Activated CD4-positive, alpha-beta T cell treated with anti-CD3 and anti-CD28 coated beads for 48 hours (primary cell): ENCODE results near the gene NACA.
"Not testable (repeated sequence)": the region's sequence is repeated elsewhere in the genome, so short reads cannot be mapped to it uniquely, and the experiment has no call there.

Experiments
- DNase-seq: peaks from one replicate; pipeline ENCODE4 v3.0.0-alpha.2; 2020

Gene NACA

DNA sequence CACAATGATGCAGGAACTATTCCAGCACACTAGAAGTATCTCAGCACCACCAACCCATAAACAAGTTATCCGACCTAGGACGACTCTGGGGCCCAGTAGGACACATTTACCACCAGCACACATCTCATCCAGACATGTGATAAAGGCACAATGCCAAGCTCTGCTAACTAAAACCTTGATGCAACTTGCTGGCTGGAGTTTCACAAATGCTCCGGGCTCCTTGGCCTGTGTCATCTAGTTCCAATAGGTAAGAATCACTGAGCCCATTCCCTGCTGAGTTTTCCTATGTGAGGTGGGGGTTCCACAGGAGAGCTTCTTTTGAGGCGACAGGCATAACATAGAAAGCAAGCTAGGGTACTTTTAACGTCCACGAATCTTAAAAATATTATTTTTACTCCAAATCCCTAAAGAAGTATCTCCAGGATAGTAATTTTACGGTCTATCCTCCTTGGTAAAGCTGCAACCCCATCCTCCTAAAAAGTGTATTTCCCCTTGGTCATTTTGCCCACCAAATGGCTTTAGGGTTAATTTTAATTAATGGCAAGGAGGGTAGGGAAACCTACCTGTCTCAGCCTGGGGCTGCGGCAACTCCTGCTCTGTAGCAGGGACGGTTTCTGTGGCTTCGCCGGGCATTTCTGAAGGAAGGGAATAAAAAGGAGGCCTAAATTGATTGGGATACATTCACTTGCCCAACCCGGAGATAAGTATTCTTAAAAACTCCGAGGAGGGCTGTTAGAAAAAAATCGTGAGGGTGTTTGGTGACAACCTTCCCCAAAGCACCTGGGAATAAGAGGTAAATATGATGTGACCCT, 1.0 kb downstream of the NACA start:
- peak; percentile 38 for DNase-seq

DNA sequence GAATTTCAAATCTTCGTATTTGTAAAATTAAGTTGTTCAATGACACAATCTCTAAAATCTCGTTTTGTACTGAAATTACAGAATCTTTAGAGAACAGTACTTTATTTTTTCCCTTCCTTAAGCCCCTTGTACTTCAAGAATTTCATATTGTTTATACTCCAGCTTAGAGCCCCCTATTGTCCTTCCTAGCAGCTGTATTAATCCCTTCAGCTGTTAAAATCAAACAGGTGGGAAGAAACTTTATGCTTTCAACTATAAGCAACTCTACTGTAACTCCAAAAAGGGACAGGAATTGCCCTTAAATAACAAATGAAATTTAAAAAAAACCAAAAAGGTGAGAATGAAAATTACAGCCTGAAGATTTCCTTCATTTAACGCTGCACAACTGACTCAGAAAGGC, 1.7 kb downstream of the NACA start:
- no peak for DNase-seq

DNA sequence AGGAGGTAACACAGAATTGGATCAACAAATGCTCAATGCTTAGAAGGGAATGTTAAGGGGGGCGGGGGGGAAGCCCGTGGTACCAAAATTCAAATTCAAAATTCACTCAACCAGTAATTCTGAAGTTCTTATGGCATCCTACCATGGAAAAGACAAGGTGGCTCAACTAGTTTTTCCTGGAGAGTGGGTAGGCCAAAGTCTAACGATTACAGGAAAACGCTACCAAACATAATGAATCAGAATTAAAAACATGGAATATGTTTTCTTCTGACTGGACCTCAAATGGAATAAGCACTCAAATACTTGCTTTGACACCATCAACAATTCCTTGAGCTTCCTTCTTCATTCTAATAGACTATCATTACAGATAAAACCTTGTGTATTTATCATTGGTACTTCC, 2.3 kb downstream of the NACA start:
- no peak for DNase-seq

DNA sequence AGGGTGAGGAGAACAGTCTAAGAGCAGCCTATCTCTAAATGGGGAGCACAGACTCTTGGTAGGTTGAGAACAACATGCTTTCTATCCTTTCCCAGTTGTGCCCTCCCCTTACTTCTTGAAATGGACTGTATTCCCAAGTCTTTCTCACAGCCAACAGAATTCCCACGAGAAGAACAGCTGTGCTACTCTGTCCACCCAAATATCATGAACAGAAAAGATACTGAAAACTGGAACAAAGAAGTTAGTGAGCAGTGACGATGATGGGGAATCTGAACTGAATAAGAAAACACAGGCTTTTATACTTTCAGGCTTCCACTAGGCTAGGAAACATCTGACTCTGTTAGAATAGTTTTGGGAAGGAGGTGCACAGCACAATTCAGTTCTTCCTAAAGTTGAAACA, 3.4 kb downstream of the NACA start:
- no peak for DNase-seq

DNA sequence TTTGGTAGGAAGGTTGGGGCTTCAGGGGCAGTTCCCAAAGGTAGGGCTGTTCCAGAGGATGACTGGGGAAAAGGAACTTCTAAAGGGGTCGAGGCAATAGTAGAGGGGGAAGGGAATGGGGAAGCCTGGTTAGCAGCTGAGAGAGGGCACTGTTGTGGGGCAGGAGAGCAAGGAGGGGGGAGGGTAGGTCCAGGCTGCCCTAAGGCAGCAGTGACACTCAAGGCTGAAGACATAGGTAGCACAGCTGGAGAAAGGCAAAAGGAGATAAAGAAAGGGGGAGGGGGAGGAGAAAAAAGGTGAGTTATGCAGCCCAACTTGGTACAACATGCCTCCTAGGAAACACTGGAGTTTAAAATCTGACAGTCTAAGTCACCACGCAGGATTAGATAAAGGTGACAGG, 3.9 kb downstream of the NACA start:
- no peak for DNase-seq

DNA sequence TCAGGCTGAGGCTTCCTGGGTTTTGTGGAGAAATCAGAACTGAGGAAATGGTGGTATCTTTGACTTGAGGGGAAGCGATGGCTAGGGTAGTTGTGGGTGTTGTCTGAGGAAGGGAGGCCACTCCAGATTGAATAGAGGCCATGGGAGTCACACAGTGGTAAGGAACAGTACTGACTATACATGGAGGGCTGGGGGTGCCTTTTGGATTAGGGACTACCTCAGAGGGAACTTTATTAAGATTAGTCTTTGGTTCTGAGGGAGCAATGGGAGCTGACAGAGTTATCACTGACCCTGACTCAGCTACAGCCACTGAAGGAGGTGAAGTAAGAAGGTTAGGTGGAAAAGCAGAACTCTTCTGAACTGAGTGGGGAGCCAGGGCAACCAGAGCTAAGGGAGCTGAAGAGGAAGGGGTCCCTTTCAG, 4.4 kb downstream of the NACA start:
- DNase-seq = no peak

DNA sequence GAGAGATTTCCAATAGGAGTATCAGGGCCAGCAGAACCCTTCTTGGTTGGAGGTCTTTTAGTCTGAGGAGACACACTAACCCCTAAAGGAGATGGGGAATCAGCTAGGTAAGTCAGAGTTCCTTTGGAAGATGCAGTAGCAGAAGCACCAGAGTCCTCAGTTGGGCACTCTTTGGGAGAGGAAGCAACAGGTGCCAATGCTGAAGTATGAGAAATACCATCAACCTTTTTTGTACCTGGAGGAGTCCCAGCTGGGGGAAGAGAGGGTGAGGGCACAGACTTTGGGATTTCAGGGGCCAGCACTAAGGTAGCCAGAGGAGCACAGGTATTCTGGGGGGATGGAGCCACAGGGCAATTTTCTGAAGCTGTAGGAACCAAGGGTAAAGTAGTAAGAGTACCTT, 6.0 kb downstream of the NACA start:
- DNase-seq = no peak

DNA sequence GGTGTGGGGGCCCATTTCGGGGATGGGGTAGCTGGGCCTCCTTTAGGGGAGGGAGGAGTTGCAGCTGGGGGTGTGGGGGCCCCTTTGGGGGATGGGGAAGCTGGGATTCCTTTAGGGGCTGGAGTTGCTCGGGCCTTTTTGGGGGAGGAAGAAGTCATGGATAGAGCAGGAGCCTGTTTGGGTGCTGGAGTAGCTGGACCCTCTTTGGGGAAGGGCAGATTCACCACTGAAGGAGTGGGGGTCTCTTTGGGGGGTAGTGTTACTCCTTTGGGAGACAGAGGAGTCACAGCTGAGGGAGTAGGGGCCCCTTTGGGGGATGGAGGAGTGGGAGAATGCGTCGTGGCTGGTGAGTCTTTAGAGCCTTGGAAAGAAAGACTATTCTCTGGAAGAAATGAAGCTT, 6.5 kb downstream of the NACA start:
- no peak for DNase-seq

DNA sequence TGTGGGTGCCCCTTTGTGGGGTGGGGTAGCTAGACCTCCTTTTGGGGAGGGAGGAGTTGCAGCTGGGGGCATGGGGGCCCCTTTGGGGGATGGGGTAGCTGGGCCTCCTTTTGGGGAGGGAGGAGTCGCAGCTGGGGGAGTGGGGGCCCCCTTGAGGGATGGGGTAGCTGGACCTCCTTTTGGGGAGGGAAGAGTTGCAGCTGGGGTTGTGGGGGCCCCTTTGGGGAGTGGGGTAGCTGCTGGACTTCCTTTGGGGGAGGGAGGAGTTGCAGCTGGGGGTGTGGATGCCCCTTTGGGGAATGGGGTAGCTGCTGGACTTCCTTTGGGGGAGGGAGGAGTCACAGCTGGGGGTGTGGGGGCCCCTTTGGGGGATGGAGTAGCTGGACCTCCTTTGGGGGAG, 7.0 kb downstream of the NACA start:
- no peak for DNase-seq

DNA sequence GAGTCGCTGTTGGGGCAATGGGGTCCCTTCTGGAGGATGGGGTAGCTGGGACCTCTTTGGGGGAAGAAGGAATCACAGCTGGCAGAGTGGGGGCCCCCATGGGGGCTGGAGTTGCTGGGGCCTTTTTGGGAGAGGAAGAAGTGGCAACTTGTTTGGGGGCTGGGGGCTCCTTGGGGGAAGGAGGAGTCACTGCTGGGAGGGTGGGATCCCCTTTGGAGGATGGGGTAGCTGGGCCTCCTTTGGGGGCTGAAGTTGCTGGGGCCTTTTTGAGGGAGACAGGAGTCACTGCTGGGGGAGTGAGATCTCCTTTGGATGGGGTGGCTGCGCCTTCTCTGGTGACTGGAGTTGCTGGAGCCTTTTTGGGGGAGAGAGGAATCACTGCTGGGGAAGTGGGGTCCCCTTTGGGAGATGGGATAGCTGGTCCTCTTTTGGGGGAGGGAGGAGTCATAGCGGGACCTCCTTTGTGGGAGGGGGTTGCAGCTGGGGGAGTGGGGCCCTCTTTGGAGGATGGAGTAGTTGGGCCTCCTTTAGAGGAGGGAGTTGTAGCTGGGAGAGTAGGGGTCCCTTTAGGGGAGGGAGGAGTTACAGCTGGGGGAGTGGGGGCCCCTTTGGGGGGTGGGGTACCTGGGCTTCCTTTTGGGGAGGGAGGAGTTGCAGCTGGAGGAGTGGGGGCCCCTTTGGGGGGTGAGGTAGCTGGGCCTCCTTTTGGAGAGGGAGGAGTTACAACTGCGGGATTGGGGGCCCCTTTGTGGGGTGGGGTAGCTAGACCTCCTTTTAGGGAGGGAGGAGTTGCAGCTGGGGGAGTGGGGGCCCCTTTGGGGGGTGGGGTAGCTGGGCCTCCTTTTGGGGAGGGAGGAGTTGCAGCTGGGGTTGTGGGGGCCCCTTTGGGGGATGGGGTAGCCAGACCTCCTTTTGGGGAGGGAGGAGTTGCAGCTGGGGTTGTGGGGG, 7.9 kb downstream of the NACA start:
- DNase-seq = no peak

DNA sequence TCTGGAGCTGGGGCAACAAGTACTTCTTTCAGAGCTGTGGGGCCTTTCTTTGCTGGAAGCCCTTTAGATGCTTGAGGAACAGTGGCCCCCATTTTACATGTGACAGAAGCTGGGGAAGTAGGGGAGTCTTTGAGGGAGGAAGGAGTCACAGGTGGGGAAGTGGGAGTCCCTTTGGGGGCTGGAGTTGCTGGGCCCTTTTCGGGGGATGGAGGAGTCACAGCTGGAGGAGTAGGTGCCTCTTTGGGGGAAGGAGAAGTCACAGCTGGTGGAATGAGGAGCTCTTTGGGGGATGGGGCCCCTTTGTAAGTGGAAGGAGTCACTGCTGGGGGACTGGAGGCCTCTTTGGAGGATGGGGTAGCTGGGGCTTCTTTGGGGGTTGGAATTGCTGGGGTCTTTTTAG, 8.6 kb downstream of the NACA start:
- DNase-seq = no peak

DNA sequence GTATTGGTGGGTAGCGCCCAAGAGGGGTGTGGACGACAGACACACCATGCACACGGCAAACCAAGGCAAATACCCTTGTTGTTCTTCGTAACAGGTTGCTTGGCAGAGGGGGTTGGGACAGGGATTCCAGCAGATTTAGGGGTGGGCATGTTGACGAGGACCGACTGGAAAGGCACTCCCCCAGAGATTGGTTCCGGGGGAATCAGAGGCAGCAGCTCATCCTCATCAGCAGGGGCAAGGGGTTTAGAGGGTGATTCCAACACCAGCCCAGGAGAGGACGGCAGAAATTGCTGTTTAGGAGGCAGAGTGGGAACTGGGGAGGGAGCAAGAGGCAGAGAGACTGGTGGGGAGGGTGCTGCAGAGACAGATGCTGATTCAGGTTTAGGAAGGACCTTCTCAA, 9.3 kb downstream of the NACA start:
- no peak for DNase-seq

DNA sequence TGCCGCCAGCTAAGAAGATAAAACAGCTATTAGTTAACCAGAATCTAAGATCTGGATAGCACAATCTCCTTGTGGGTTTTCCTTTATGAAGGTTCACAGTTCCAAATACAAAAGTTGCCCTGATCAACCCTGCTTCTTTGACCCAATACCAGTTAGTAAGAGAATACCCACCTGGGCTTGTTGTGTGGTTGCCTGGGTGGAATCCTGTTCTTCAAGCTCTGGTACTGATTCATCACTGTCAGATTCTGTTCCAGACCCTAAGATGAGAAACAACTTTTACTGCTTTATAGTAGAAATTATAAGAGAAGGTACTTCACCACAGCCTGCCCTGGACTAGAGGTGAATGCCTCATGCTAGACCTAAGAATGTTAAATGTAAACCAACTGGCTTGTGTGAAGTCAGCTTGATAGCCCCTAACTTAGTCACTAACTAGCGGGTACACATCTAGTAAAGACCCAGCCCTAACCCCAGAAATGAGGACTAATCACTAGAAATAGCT, 10.6 kb downstream of the NACA start:
- no peak for DNase-seq

DNA sequence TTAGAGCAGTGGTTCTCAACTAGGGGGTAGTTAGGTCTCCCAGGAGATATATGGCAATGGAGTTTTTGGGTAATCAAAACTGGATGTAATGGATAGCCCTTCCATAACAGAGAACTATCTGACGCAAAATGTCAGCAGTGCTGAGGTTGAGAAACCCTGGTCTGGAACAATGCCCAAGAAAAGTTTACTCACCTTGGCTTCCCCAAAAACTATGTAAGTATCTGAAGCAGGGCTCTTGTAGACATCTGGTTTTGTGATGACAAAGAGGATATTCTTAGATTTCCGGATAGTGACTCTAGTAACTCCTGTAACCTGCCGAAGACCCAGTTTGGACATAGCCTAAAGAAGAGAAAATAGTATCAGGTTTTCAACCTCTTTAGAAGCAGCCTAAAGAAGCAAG, 11.8 kb downstream of the NACA start:
- no peak for DNase-seq

DNA sequence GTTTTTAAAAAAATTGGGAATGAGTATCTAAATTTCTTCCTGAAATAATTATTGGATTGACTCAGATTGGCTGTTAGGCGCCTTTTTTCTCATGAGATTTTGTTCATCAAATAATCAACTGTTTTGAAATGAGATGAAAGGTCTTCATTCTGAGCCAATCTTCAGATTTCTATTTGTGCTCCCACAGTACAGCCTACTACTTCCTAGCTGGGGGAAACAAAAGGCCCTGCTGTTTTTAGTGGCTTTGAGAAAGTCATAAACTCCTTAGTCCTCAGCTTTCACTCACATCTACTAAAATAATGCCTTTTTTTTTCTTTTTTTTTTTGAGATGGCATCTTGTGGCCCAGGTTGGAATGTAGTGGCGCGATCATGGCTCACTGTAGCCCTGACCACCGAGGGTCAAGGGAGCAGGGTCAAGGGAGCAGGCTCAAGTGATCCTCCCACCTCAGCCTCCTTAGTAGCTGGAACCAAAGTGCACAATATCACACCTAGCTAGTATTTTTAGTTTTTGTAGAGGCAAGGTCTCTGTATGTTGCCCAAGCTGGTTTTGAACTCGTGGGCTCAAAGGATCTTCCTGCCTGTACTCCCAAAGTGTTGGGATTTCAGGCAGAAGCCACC, 15.2 kb downstream of the NACA start:
- no peak for DNase-seq

DNA sequence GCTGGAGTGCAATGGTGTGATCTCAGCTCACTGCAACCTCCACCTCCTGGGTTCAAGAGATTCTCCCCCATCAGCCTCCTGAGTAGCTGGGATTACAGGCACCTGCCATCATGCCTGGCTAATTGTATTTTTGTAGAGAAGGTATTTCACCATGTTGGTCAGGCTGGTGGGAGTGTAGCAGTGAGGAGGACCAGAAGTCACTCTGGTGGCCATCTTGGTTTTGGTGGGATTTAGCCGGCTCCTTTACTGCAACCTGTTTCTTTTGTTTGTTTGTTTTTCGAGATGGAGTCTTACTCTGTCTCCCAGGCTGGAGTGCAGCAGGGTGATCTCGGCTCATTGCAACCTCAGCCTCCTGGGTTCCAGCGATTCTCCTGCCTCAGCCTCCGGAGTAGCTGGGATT, 20.6 kb downstream of the NACA start:
- DNase-seq = not testable (repeated sequence)

DNA sequence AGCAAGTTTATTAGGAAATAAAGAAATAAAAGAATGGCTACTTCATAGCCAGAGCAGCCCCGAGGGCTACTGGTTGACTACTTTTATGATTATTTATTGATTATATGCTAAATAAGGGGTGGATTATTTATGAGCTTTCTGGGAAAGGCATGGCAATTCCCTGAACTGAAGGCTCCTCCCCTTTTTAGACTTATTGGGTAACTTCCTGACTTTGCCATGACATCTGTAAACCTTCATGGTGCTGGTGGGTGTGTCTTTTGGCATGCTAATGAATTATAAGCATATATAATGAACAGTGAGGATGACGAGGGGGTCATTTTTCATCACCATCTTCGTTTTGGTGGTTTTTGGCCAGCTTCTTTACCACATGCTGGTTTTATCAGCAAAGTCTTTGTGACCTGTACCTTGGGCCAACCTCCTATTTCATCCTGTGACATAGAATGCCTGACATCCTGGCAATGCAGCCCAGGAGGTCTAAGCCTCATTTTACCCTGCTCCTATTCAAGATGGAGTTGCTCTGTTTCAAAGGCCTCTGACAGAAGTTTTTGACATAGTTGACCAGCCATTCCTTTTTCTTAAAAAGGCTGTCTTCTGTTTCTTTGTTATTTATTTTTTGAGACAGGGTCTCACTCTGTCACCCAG, 26.0 kb downstream of the NACA start:
- no peak for DNase-seq

DNA sequence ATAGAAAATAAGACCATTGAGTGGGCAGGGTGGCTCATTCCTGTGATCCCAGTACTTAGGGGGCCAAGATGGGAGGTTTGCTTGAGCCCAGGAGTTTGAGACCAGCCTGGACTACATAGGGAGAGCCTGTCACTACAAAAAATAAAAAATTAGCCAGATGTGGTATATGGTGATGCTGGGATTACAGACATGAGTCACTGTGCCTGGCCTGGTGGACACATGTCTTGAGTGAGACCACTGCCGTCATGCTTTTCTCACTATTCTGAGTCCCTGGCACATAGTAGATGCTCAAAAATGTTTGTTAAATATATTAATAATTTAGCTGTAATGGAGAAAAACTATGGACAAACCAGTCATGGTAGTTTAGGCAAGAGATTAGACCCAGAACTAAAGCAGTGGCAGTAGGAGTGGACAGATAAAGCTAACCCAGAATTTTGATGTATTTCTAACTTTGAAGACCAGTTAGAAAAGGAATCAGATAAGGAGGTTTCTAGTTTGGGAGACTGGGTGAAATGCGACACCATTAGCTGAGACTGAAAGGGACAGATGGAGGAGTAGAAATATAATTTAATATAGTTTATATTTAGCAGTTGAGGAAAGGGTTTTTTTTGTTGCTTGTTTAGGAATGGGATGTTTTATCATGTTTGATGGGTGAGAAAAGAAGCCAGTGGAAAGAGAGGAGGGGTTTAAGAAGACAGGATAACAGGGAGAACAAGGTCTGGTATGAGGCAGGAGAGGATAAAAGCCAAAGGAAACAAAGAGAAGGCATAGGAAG, 29.6 kb downstream of the NACA start:
- DNase-seq = no peak

DNA sequence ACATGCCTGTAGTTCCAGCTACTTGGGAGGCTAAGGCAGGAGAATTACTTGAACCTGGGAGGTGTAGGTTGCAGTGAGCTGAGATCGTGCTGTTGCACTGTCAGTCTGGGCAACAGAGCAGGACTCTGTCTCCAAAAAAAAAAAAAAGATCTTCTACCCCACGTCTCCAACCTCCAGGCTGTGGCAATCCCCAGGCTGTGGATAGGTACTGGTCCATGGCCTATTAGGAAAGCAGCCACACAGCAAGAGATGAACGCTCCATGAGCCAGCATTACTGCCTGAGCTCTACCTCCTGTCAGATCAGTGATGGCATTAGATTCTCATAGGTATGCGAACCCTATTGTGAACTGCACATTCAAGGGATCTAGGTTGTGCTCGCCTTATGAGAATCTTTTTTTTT, 30.9 kb downstream of the NACA start:
- DNase-seq = no peak

DNA sequence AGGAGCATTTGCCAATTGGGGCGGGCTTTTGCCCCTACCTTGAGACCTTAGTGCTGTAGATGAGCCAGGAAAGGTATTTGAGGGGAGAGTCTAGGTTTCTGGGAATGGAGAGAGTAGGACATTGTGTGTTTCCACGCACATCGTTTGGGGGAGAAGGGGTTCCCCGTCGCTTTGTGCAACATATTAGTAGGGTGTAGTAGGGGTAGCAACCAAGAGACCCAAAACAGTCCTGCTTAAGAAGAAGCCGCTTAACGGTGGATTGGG, 36.3 kb downstream of the NACA start:
- DNase-seq = no peak

DNA sequence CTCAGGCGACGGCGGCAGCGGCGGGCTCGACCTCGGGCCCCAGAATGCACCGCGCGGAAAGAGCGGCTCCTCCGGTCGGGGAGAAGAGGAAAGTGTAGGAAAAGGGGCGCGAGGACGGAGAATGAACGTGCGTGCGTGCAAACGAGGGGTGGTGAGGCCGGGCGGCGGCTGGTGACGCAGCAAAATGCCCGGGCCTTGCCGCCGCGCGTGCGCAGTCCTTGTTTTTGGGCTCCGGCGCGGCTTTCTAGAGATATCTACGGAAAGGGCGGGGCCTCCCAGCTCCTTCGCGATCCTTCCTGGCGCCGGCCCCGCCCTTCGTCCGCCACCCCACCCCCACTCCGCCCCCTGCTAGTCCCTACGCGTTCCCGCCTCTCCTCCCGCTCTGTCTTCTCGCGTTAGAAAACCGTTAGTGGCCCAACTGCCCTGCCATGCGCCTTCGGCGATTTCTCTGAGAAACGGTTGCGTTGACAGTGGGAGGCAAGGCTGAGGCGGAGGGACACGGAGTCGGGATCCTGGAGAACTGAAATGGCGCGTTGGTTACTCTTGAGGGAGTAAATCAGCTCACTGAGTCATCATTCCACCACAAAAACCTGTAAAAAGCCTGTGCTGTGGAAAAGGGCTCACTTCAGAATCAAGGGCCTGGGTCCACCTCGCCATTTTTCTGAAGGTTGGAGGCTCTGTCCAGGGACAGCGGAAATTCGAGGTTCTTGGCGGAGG, 36.8 kb downstream of the NACA start, which contains the start of gene PTGES3:
Gene PTGES3, minus strand, starts transcription at position 156 of the 717 bp plus-strand sequence. CDS start 285 bp downstream, outside the sequence.
- peak; percentile 99 for DNase-seq
